SU-DHL-6 (cell line): ENCODE measurements around the gene MAG.
"Not testable (repeated sequence)": the region's sequence is repeated elsewhere in the genome, so short reads cannot be mapped to it uniquely, and the experiment has no call there.

Experiments
- EZH2phosphoT487 ChIP-seq: fragments of 200-600 bp; sonication (generic), shearing (Covaris generic); conservative IDR thresholded peaks from 2 replicates; pipeline ENCODE4 v1.6.1; 2018; ENCODE audit warnings: mild to moderate bottlenecking, antibody characterized with exemption, low read length, moderate library complexity, mixed read lengths
- TF ChIP-seq, protein P1 (sequence below): fragments of 200-600 bp; sonication (generic); IDR thresholded peaks from one replicate; pipeline ENCODE4 v1.5.1; 2017; ENCODE audit warnings: antibody characterized with exemption, mild to moderate bottlenecking, low read length, moderate library complexity; ENCODE audit not compliant: insufficient read depth, poor library complexity, severe bottlenecking

DNA sequence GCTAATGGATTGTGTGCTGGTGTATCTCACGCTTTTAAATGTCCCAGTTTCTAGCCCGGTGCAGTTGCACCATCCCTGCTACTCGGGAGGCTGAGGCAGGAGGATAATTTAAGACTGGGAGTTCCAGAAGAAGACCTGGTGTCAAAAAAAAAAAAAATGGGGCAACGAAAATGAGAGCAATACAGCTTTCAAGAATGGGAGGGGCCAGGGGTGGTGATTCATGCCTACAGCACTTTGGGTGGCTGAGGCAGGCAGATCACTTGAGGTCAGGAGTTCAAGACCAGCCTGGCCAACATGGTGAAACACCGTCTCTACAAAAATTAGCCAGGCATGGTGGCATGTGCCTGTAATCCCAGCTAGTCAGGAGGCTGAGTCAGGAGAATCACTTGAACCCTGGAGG lies 5.9 kb upstream of the MAG start:
- TF ChIP-seq, protein P1, sequence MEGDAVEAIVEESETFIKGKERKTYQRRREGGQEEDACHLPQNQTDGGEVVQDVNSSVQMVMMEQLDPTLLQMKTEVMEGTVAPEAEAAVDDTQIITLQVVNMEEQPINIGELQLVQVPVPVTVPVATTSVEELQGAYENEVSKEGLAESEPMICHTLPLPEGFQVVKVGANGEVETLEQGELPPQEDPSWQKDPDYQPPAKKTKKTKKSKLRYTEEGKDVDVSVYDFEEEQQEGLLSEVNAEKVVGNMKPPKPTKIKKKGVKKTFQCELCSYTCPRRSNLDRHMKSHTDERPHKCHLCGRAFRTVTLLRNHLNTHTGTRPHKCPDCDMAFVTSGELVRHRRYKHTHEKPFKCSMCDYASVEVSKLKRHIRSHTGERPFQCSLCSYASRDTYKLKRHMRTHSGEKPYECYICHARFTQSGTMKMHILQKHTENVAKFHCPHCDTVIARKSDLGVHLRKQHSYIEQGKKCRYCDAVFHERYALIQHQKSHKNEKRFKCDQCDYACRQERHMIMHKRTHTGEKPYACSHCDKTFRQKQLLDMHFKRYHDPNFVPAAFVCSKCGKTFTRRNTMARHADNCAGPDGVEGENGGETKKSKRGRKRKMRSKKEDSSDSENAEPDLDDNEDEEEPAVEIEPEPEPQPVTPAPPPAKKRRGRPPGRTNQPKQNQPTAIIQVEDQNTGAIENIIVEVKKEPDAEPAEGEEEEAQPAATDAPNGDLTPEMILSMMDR = not testable (repeated sequence)
- TF ChIP-seq EZH2phosphoT487 = not testable (repeated sequence)
